Suppressor macrophage treated with lipopolysaccharide for 4 hours (primary cell): Measurements from ENCODE around the gene PRR15L.
A peak's percentile ranks its signal among the peaks of the same experiment; 100 is the strongest.
"Not testable (repeated sequence)": the region's sequence is repeated elsewhere in the genome, so short reads cannot be mapped to it uniquely, and the experiment has no call there.

Source experiments
- DNase-seq: peaks from one replicate; pipeline ENCODE4 v3.0.0-alpha.2; 2020

The PRR15L gene, protein sequence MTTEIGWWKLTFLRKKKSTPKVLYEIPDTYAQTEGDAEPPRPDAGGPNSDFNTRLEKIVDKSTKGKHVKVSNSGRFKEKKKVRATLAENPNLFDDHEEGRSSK

DNA sequence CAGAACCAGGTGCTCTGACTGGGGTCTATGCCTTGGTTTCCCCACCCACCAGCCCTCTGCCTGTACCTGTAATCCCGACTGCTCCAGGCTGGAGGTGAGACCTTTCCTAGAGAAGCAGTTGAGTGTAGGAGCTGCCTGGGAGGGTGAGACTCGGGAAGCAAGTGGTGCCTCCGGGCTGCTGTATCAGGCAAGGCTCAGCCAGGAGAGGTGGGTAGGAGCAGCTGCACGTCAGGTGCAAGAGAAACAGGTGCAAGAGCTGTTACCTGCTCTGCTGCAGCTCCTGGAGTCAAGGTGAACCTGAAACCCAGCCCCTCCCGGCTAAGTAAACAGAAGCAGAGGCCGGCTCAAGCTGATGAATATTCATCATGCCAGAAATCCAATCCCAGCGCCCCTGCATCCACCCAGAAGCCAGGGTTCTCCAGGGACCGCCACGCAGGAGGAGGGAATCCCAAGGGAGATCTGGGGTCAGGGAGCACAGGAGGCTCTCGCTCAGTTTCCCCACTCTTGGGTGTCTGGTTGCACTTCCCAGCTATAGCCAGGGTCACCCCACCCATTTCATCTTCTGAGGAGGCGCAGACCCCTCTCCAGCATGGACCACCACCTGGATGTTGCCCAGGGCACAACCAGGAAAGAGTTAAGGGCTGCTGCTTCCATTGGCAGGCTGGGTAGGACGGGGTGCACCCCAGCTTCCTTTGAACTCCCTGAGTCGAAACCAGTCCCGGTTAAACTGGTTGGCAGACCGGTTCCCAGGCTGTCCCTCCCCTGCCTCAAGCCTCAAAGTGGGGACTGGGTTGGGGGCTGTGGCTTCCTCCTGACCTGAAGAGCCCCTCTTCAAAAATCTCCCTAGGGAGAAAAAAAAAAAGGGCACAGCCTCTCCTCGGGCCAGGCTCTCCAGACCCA, at the start of gene PRR15L:
TSS of gene PRR15L (minus strand) at position 293 of the 900 bp plus-strand sequence. CDS start 4,649 bp downstream, outside the sequence.
- no peak for DNase-seq

DNA sequence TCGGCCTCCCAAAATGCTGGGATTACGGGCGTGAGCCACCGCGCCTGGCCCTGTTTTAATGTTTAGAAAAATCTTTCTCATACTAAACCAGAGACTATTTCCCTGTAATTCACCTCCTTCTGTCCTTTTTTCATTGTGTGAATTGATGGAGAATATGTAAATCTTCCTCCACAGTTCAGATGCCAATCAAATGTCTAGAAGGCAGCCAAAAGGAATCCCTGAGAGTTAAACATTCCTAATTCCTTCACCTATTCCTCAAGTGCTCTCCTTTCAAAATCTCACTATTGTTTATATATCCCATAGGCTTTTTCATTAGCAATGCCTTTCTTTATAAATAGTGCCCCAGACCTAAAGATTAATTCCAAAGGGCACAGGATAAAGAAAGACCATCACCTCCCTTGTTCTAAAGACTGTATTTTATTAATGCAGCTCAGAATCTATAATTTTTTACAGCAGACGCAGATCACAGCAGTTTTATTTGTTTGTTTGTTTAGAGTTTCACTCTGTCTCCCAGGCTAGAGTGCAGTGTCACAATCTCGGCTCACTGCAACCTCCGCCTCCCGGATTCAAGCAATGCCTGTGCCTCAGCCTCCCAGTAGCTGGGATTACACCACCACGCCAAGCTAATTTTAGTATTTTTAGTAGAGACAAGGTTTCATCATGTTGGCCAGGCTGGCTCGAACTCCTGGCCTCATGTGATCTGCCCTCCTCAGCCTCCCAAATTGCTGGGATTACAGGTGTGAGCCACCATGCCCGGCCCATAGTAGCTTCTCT, 49.4 kb upstream of the PRR15L start:
- DNase-seq: peak; percentile 56

DNA sequence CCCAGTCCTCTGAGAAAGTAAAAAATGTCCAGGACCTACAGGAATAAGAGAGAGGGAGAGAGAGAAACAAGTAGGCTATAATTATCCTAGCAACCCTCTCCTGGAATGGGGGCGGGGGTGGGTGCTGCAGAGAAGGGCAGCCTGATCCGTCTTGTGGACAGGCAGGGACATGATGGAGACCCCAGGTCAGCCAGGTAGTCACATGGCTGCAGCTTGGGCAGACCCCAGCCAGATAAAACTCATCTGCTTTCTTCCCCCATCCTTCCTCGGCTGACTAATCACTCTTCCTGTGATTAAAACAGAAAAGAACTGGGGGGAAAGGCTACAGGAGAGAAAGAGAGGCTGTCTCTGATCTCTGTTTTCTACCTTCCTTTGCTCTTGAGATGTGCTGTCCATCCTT, 47.3 kb upstream of the PRR15L start:
- DNase-seq: no peak

DNA sequence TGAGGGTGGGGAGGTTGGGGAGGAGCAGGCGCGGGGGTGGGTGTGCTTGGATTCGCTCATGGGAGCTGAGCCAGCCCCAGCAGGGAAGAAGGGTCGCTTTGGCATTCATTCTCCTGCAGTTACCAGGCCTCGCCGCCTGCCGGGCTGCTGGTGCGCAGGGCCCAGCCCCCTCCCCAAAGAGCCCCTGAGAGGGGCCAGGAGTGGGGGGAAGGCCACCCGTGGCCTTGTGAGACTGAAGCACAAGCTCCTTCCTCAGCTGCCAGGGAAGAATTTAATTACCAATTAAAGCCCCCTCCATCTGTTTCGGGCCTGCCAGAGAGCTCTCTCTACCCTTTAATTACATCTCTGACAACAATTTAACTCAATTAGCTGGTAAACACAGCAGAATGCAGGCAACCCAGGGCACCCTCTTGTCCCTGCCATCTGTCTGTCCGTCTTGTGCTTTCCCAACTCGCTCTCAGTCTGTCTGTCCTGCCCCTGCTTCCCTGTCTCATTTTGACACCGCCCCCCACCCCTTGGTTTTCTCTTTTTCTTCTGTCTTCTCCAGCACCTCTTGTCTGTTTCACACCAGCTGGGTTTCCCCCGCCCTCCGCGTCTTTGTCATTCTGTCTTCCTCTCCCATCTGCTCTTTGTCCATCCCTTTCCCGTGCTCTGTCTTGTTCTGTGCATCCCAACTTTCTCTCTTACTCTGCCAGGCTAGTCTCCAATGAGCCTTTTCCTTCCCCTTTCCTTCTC, 45.9 kb upstream of the PRR15L start:
- DNase-seq: peak; percentile 78

DNA sequence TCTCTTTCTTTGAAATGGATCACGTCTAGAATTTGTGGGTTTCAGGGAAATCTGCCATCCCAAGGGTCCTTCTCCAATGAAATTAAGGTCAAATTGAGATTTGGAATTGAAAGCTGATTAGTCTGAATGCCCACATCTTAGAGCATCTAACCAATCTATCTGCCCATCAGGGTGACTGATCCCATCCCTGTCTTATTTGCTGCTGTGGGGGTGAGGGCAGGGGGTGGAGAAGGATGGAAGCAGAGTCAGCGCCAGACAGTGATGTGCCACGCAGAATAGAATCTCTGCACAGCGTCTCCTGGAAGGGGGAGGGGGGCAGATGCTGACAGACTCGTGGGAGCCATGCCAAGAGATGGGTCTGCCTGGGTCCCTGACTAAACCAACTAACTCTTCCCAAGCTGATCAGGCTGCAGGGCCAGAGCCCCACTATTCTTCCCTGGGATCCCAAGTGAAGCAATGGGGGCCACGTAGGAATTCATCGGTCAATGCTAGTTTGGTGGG, 45.3 kb upstream of the PRR15L start:
- DNase-seq: peak; percentile 31

DNA sequence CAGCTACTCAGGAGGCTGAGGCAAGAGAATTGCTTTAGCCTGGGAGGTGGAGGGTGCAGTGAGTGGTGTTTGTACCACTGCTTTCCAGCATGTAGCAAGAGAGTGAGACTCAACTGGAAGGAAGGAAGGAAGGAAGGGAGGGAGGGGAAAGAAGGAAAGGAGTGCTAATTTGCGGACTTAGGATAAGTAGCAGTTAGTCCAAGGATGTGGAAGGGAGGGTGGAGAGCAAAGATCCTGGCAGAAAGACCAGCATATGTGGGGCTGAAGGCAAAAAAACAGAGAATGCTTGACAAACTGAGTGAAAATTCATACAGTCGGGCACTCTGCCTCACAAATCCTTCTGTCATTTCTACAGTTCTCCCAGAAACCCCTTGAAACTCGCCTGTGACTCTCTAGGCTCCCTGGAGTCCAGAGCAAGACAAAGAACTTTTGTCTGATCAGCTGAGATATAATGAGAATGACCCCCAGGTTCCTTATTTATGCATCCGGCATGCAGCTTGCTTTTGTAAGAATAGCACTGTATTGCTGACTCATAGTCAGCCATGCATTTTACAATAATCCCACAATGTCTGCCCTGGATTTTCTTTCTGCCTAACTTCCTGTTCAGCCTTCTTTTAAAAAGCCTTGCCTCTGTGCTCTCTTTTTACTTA, 44.7 kb upstream of the PRR15L start:
- peak; percentile 94 for DNase-seq

DNA sequence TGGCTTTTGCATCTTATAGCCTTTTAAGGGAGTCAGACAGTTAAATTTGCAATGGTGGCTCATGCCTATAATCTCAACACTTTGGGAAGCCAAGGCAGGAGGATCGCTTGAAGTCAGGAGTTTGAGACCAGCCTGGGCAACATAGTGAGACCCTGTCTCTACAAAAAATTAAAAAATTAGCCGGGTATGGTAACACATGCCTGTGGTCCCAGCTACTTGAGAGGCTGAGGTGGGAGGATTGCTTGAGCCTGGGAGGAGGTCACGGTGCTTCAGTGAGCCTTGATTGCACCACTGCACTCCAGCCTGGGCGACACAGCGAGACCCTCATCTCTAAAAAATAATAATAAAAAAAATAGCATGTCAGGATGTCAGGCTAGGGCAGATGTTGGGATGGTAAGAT, 44.0 kb upstream of the PRR15L start:
- DNase-seq: not testable (repeated sequence)

DNA sequence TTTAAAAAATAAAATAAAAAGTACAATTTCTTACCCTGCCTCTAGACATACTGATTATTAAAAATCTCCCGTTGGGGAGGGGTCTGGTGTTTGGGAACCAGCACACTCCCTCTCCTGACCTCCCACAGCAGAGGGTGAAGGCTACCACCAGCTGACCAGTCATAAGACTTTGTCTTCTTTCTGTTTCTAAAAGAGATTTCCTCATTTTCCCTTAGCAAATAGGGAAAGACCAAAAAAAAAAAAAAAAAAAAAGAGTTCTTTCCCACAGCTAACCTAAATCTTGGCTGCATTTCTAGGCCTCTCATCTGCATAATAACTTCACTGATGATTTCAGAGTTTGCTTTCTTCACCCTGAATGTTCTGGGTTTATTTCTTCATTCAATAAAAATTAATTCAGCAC, 43.5 kb upstream of the PRR15L start:
- peak; percentile 86 for DNase-seq

DNA sequence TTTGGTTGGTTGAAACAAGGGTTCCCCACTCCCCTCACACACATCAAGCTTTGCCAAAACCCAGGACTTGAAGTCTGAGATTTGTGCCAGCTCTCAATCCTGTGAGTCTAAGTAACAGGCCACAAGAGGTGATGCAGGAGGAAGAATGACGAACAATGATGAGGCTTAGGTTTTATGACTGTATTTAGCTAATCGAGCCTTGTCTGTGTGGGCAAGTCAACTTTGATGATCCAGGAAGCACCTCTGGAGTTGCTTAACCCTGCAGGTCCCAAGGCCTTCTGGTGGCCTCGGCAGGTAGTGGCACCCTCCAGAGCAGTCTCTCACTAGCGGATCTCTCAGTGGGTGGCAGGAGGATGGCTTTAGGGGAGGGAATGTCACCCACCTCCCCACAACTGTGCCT, 41.9 kb upstream of the PRR15L start:
- DNase-seq: peak; percentile 57

DNA sequence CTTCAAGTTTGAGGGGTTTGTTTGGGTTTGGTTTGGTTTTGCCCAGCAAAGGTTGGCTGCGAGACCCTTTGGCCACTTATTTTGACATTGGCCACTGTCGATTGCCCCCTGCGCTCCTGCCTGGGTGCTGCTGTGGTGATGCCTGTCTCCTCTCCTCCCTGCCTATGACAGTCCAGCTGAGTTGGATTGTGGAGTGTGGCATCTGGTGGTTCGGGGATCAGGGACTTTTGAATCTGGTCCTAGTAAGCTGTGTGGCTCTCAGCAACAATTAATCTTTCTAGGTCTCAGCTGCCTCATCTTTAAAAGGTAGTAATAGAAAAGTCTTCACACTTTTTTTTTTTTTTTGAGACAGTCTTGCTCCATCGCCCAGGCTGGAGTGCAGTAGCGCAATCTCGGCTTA, 40.4 kb upstream of the PRR15L start:
- DNase-seq: no peak

DNA sequence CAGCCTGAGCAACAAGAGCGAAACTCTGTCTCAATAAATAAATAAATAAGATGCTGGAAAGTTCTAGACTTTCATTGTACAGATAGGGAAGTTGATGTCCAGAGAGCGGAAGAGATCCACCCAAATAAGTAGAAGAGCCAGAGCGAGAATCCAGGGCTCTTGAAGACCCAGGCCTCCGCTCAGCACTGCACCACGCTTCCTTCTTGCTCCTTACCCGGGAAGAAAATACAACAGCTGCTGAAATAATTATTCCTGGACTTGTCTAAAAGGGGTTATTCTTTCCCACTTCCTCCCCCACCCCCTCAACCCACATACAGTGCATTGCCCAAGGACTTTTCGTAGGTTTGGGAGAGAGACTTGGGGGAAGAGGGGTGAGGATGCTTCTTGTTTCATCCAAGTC, 39.9 kb upstream of the PRR15L start:
- DNase-seq: peak; percentile 55

DNA sequence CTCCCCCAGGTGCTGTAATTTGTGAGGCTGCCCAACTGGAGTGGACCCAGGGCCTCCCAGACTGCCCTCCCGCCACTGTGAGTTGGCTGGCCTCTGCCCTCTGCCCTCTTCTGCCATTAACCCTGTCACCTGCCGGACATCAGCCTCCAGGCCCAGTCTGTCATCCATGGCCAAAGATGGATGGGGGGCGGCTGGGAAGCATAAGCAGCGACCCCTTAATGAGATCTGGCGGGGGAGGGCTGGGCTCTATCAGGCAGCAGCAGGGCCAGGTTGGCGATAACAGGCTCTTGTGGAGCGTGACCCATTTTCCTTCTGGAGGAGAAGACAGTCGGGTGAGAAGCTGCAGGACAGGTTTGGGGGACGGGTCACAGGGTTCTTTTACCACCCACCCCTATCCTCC, 38.5 kb upstream of the PRR15L start:
- no peak for DNase-seq

DNA sequence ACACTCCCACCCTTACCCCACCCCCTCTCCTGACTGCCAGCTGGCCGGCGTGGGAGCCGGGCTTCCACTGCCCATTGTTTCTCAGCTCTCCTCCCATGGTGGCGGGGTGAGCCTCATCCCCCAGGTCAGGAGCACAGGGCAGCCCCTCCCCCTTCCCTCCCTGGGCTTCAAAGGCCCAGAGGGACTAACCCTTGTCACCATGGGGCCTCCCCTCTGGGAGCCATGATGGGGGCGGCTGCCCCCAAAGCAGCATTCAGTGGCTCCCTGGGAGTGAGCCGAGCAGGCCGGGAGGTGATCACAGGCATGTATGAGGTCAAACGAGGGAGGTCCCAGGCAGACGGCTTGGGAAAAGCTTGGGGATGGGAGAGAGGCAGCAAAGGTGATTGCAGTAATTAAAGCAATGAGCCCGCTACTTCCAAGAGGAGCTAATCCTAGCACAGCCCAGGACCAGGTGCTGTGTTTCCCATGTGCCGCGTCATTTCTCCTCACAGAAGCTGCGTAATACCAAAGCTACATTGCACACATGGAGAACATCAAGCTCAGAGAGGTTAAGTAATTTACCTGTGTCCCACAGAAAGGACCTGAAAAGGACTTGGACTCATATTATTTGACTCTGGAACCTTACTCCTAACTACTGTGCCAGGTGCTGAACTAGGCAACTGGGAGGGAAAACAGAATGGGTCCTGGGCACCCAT, 37.7 kb upstream of the PRR15L start:
- DNase-seq: no peak

DNA sequence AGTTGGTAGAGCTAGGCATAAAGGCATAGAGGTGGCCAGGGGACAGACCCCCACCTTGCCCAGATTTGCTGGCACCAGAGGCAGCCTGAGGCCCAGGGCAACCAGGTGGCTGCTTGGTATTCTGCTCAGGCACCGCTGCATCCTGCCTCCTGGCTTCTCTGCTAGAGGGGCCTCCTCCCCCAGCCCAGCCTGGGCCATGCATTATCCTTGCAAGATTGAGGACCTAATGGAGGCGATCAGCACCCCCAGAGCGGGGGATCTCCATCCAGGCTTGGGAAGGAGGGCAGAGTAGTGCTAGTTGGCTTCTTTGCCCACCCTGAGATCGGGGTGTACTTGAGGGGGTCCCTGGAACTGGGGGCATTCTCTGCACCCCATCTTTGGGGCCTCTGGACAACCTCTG, 37.0 kb upstream of the PRR15L start:
- DNase-seq: no peak

DNA sequence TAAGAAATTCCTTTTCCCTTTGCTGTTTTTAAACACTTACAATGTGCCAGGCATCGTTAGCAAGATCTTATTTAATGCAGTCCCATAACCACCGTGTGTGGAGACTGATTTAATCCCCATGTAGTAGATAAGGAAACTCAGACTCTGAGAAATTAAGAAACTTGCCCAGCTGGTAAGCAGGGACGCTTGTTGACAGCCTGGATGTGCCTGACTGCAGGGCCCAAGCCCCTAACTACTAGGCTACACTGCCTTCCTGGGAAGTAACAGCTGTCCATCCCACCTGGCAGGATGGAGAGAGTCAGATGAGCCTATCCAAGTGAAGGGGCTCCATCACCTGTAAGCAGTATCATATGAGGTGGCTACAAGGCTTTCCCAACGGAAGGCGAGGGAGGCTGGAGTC, 36.3 kb upstream of the PRR15L start:
- DNase-seq: no peak

DNA sequence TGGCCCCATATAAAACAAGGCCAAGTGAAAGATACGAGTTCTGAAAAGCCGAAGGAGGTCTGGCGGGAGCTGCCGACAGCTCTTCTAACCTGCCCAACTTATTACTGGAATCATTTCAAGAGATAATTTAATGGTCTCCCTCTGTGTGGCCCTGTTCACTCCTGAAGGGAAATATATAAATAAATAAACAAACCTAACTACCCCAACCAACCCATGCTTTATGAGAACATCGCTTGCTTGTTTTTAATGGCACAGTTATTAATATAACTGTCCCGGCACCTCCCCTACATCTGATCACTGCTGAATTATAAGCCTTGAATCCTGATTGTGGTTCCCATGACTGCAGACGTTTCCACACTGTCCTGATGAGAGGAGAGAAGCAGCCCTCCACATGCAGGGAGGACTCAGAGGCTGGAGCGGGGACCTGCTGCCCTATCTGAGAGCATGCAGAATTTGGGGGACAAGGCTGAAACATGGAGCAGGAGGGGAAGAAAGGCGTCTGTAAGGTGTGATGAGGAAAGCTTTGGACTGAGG, 35.4 kb upstream of the PRR15L start:
- no peak for DNase-seq

DNA sequence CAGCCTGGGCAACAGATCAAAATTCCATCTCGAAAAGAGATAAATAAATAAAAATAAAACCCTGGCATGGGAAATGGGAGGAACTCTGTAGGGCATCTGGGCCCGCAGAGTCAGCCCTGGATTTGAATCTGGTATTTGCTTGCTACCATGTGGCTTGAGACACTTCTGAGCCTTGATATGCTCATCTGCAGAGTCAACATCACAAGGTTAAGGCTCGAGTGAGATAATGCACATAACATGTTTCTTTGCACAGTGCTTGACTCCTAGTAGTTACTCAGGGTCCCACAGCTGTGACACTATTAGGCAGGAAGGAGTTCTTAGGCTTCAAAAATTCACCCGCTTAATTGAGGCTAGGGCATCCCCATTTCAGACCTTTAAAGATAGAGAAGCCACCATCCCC, 34.5 kb upstream of the PRR15L start:
- peak; percentile 36 for DNase-seq

DNA sequence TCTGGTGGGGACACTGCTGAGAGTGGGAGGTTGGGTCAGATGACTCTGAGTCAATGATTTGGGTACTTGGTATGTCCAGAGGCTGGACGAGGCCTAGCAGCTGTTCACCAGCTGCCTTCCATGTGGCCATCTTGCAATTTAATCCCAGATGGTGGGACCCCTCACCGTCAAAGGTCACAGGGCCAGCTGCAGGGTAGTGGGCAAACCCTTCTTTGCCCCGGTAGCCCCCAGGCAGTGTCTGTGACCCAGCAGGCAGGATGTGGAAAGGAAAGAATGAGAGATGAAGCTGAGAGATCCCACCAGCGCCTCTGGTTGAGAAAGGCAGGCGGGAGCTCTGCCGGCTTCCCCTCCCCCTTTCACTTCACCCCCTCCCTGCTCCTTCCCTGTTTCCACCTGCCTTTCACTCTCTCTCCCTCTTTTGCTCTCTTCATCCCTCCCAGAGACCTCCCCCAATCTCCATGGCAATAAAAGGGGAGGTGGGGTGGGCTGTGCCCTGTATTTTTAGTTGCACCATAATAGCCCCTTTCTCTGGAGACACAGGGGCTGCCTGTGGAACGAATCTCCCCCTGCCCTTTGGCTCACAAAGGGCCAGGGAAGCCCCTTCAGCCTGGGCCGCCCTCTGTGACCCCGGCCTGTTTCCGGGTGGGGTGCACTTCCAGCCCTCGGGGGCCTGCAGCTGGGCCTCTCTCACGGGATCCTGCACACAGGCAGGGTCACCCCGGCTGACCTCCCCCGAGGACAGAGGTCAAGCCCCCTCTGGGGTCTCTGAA, 33.5 kb upstream of the PRR15L start:
- no peak for DNase-seq

DNA sequence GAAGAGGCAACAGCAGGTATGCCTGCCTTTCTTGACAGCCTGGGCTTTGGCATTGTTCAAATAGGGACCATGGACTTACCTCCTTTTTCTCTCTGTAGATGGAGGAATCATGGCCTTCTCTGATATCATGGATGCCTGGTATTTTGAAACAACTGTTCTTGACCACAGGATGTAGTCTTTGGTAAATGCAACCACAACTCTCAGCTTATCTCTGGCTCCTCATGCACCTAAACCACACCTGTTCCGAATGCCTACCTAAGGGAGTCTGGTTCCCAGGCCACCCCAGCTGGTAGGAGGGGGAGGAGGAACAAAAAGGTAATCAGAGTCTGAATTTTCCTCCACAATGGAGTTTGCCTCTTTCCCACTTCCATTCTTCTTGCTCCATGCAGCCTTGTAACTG, 32.0 kb upstream of the PRR15L start:
- DNase-seq: no peak

DNA sequence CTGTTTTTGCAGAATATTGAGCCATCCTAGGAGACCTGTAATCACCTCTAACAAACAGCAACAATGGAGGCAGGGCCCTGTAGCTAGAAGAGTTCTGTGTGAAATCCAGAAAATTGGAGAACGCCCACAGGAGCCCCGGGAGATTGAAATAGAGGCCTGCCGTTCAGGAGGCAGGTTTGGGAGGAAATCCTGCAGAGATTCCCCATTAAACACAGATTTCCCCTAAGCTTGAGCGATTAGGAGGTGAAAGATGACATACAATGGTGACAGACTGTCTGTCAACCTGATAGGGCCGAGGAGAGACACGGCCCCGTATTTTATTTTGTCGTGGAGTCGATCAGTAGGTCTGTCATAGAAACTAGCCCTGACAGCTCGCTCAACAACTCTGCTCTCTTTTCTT, 31.5 kb upstream of the PRR15L start:
- DNase-seq: no peak

DNA sequence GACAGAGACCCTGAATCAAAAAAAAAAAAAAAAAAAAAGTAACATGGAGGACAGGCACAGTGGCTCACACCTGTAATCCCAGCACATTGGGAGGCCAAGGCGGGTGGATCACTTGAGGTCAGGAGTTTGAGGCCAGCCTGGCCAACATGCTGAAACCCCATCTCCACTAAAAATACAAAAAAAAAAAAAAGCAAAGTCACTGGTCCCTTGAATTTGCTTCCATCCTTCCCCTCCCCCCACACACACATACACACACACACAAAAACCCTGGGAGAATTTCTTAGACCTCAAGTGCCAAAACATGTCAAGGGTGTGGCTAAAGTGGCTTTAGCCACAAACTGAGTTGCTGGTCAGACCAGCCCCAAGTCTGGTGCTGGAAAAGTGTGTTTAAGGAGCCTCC, 30.8 kb upstream of the PRR15L start:
- DNase-seq: not testable (repeated sequence)
